GM20000 (cell line): ENCODE results near the gene CMIP.

Experiments used
- DNase-seq: peaks from one replicate; pipeline ENCODE4 v3.0.0; 2012; ENCODE audit warnings: low spot score
- TF ChIP-seq, protein P1 (sequence below): IDR thresholded peaks from 2 replicates; pipeline ENCODE4 v1.5.1; 2012; ENCODE audit warnings: mild to moderate bottlenecking, control low read depth; ENCODE audit errors: extremely low read depth, missing control alignments

The CMIP gene

DNA sequence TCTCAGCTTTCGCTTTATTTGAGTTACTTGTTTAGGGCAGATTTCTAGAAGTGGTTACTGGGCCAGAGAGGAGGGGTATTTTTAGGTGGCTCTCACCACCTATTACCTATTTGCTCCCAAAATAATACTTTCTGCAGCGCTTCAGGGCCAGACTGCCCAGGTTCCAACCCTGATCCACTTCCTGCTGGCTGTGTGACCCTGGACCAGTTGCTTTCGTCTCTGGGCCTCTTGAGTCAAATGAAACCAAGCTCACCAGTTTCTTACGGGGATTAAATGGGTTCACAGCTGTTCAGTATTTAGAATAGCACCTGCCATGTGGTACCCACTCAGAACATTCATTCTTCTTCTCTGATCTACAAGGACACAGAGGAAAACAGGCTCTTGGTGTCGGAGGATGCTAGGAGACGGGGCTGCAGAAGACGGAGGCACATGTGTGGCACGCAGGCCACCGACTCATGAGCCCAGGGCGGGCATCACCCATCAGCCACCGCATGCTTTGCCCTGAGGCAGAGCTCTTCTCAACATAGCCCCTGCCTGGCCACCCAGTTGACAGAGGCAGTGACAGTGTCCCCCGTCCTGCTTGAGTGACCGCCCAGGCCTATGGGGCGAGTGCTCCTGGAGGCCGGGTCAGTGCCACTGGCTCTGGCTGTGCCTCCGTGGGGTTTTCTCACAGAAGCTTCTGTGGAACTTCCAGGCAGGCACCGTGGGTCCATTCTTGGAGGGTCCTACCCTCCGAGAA lies 185.5 kb downstream of the CMIP start:
- TF ChIP-seq, protein P1, sequence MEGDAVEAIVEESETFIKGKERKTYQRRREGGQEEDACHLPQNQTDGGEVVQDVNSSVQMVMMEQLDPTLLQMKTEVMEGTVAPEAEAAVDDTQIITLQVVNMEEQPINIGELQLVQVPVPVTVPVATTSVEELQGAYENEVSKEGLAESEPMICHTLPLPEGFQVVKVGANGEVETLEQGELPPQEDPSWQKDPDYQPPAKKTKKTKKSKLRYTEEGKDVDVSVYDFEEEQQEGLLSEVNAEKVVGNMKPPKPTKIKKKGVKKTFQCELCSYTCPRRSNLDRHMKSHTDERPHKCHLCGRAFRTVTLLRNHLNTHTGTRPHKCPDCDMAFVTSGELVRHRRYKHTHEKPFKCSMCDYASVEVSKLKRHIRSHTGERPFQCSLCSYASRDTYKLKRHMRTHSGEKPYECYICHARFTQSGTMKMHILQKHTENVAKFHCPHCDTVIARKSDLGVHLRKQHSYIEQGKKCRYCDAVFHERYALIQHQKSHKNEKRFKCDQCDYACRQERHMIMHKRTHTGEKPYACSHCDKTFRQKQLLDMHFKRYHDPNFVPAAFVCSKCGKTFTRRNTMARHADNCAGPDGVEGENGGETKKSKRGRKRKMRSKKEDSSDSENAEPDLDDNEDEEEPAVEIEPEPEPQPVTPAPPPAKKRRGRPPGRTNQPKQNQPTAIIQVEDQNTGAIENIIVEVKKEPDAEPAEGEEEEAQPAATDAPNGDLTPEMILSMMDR: no peak
- no peak for DNase-seq

DNA sequence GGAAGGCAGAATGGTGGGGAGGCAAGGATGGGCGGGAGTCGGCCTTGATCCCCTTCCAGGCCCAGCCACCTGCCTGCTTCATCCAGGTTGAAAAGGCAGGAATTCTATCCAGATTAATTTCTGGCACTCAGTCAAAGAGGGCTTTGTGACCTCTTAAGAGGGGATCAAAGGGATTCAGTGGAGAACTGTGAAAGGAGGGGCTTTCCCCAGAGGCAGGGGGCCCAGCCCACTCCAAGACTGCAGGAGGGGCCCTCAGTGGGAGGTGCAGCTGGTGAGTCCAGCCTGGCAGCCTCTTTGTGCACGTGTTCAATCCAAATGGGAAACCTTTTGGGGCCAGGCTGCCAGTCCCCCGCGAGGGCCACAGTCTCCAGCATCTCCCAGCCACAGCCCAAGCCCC lies 186.0 kb downstream of the CMIP start:
- TF ChIP-seq, protein P1: no peak
- DNase-seq: no peak

DNA sequence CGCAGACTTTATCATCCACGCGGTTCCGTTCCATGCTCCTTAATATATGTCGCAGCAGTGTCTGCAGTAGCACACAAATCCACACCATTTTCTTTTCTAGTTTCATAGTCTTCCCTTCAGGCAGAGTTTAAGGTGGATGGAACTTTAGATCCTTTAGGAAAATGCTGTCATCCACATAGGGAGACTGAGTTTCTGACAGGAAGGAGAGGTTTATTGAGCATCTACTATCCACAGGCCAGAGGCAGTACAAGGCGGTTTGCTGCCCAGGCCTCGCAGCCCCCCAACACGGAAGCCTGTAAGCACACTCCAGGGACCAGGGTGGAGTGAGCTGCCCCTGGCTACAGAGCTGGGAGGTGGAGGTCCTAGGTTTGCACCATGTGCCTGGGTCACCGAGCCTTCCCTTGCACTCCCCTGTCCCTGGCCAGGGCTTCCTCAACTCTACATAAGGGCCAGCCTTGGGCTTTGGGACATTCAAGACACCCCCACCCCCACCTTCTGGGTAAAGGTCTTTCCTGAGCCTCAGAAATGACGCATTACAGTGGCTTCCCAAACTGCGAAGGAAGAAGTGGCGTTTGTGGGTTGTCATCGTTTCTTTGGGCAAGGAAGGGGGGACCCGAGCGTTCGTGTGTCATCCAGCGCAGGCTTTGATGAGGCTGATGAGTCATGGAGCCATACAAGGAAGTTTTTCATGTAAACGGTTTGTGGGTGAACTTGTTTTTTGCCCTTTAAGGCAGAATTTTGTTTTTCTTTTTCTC lies 188.0 kb downstream of the CMIP start:
- TF ChIP-seq, protein P1: no peak
- no peak for DNase-seq

DNA sequence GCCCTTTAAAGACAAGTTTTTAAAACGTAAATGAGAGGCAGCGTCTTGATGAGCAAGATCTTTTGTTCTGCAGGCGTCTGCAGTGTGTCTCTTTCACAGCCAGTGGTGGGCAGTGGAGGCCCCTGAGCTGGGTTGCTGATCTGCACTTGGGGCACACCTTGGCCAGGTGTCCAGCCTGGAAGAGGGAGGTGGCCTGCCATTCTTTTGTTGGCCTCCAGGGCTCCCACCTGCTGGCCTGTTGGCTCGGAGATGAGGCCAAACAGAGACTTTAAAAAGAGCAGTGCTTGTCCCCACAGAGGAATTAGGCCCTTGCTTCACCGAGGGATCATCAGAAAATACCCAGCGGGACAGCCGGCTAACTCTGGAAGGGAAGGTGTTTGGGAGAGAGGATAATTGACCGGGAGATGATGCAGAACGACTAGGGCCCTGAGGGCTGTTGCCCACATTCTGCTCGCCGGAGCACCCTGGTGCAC lies 188.6 kb downstream of the CMIP start:
- DNase-seq: no peak
- TF ChIP-seq, protein P1: no peak

DNA sequence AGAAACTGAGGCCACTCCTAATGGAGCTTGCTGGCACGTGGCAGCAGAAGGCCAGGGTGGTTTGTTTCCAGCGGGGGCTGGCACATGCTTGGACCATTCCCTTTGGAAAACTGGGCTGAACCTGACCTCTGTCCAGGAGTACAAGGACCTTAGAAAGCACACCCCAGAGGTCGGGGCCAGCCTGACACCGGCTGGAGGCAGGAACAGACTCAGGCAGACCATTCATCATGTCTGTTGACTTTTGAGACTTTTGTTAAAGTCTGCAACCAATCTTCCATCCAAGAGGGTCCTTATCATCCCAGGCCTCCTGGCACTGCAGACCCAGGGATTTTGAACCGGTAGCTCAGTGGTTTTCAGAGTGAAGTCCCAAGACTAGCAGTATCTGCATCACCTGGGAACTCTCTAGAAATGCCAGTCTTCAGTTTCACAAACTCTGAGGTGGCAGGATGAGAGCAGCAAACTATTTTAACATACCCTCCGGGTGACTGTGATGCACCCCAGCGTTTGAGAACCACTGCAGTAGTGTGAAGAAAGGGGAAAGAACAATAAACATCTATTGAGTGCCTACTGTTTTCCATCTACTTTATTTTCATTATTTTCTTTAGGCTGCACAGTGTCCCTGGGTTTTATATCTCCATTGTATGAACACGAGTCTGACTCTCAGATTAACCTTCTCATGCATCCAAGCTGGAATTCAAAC lies 189.2 kb downstream of the CMIP start:
- TF ChIP-seq, protein P1: no peak
- DNase-seq: no peak

DNA sequence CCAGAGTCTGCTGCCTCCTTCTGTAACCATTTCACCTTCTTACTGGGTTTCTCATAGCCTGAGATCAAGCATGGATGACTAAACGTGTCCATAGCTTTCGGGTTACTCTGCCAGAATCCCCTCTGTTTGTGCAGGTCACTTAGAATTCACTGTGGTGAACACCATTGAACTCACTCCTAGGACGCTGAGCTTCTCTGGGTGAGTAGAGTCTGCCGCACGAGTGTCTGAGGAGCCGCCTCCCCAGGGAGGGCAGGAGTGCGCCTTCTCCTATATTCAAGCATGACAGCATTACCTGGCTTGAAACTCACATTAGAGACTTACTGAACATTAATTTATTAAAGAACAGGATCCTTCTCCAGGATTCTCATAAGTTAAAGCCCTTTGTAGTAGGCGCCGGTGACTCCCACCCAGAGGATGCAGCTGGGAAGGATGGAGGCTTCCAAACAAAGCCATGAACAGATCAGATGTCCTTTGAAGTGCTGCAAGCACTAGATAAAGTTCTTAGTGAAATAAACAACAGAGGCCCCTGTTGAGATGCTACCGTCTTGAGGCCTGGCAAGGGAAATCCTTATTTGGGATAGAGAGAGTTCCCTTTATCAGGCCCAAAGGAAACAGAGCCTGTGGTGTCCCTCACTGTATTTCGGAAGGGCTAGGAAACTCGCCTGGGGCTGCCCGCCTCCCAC lies 189.9 kb downstream of the CMIP start:
- no peak for DNase-seq

More for the DNA sequence above, 189.9 kb downstream of the CMIP start:
- TF ChIP-seq, protein P1: no peak
